Naive thymus-derived CD8-positive, alpha-beta T cell (primary cell): Measurements from ENCODE around the gene CCNE1. TPM values are rescaled to one million over a fixed set of nuclear protein-coding genes. Genes with fewer than 3 reads are reported as not detected.

Experiments used
- ATAC-seq, 2 donors: fragments of 150-1000 bp; cut with Tn5 transposase in 1 of 2; sonication (Bioruptor Pico), chemical (Tn5 transposase) in 1 of 2; 1 replicate in 1 of 2; 2 replicates in 1 of 2; pipeline ENCODE4 v1.10.0; 2021; ENCODE audit warnings: mild to moderate bottlenecking in 2 of 2, moderate library complexity in 2 of 2
- POLR2A ChIA-PET: fragments of 350-600 bp; sonication (Branson Sonifier 250); formaldehyde crosslinking; loops from one replicate; lab custom pipeline; 2021; ENCODE audit warnings: antibody characterized with exemption; lab: Charles Lee
- DNase-seq, 10 donors: peaks; one replicate each; pipeline versions ENCODE4 v3.0.0 to v3.0.0-alpha.2; 2020 to 2022
- H3K27ac Mint-ChIP-seq, 10 donors: one replicate each; pipeline ENCODE4 v1.8.0; 2020 to 2022; ENCODE audit warnings: mild to moderate bottlenecking in 10 of 10, mixed read lengths in 10 of 10, moderate library complexity in 4 of 10, inconsistent platforms in 1 of 10
- H3K27me3 Mint-ChIP-seq, 5 donors: one replicate each; pipeline ENCODE4 v1.8.0; 2021 to 2022; ENCODE audit warnings: mixed read lengths in 5 of 5
- H3K36me3 Mint-ChIP-seq, 3 donors: one replicate each; pipeline ENCODE4 v1.8.0; 2020 to 2022; ENCODE audit warnings: mixed read lengths in 3 of 3, mild to moderate bottlenecking in 2 of 3, inconsistent platforms in 1 of 3
- H3K4me1 Mint-ChIP-seq, 4 donors: one replicate each; pipeline ENCODE4 v1.8.0; 2021 to 2022; ENCODE audit warnings: mixed read lengths in 4 of 4
- H3K4me3 Mint-ChIP-seq, 10 donors: one replicate each; pipeline ENCODE4 v1.8.0; 2020 to 2022; ENCODE audit warnings: mild to moderate bottlenecking in 10 of 10, mixed read lengths in 10 of 10, moderate library complexity in 6 of 10, inconsistent platforms in 1 of 10
- H3K9me3 Mint-ChIP-seq, 9 donors: one replicate each; pipeline ENCODE4 v1.8.0; 2020 to 2022; ENCODE audit warnings: mixed read lengths in 9 of 9, mild to moderate bottlenecking in 3 of 9, inconsistent platforms in 1 of 9, moderate library complexity in 1 of 9
- polyA plus RNA-seq, 3 donors: library from polyadenylated mRNA; unstranded; fragments of 300-500 nt; fragmentation: Illumina TruSeq; gene quantifications; one replicate each; pipeline ENCODE4 v1.2.3, GENCODE V29; 2021
- total RNA-seq, 8 experiments: library from RNA in 2 of 8; stranded (reverse) in 2 of 8; gene quantifications; one replicate each; pipeline ENCODE4 v1.2.3 and lab custom pipeline; 2021 to 2026

The CCNE1 gene
- total and polyA plus RNA-seq, 5 experiments from 2014 or later = 1.5 to 8.8 (median 3.7) TPM

- peak overlapping the region; percentile 73 to 94 (median 83) for H3K4me3 Mint-ChIP-seq
- DNase-seq = peak; percentile 43 to 90 (median 74)
- peaks cover 0 to 3% (median 0%) of the 10 kb centered on the region in 9 donors for H3K9me3 Mint-ChIP-seq
- H3K4me1 Mint-ChIP-seq = peaks cover 15 to 59% (median 46%) of the 10 kb centered on the region in 4 donors
- H3K27me3 Mint-ChIP-seq = peaks cover 0 to 3% (median 0%) of the 10 kb centered on the region in 5 donors
- peak overlapping the region; percentile 95 to 100 (median 99) for H3K27ac Mint-ChIP-seq
- POLR2A ChIA-PET = interaction anchor here (0.5 to 8.5 kb wide), 10 partner anchors 9 to 225 kb away, joined by 3 to 118 read pairs (median 5); partner anchors contain the start of genes CCNE1, POP4 and URI1
- peak; percentile 98 to 99 for ATAC-seq
- H3K36me3 Mint-ChIP-seq = no peaks in the 10 kb centered on the region
Measured at GRCh38 chr19:29831041-29831548, 19.3 kb downstream of the CCNE1 start.

- peaks cover 15 to 64% (median 48%) of the 10 kb centered on the region in 4 donors for H3K4me1 Mint-ChIP-seq
- DNase-seq = no peak
- H3K4me3 Mint-ChIP-seq = peak overlapping the region; percentile 73 to 94 (median 83)
- no peaks in the 10 kb centered on the region for H3K36me3 Mint-ChIP-seq
- peaks cover 0 to 3% (median 0%) of the 10 kb centered on the region in 5 donors for H3K27me3 Mint-ChIP-seq
- peak overlapping the region; percentile 95 to 100 (median 99) for H3K27ac Mint-ChIP-seq
- POLR2A ChIA-PET = interaction anchor here (0.5 to 8.5 kb wide), 10 partner anchors 10 to 226 kb away, joined by 3 to 118 read pairs (median 5); partner anchors contain the start of genes CCNE1, POP4 and URI1
- ATAC-seq = no peak
- H3K9me3 Mint-ChIP-seq = peaks cover 0 to 3% (median 0%) of the 10 kb centered on the region in 9 donors
Measured at GRCh38 chr19:29831686-29832085, 19.9 kb downstream of the CCNE1 start.

- Mint-ChIP-seq H3K27ac (peak overlapping the region in 9 of 10 donors; percentile 78 to 100 (median 96)), H3K4me3 (peak overlapping the region in 3 of 10 donors; percentile 14 to 39 (median 26)), H3K9me3 (peaks cover 0 to 3% (median 0%) of the 10 kb centered on the region in 9 donors), H3K27me3 (peaks cover 0 to 3% (median 0%) of the 10 kb centered on the region in 5 donors), H3K36me3 (no peaks in the 10 kb centered on the region), H3K4me1 (peaks cover 20 to 75% (median 59%) of the 10 kb centered on the region in 4 donors)
- ATAC-seq (no peak), DNase-seq (no peak)
- POLR2A ChIA-PET = interaction anchor here (1.3 to 8.5 kb wide), 3 partner anchors 11 to 227 kb away, joined by 3 to 118 read pairs (median 3); partner anchors contain the start of gene POP4
Measured at GRCh38 chr19:29832801-29833200, 21.0 kb downstream of the CCNE1 start.

- DNase-seq = no peak
- H3K27me3 Mint-ChIP-seq = peaks cover 0 to 3% (median 0%) of the 10 kb centered on the region in 5 donors
- POLR2A ChIA-PET = interaction anchor here (8.5 kb wide), 1 partner anchor 10 kb away, joined by 118 read pairs; no protein-coding TSS in a partner anchor
- H3K9me3 Mint-ChIP-seq = peaks cover 0 to 3% (median 0%) of the 10 kb centered on the region in 9 donors
- H3K4me3 Mint-ChIP-seq = peak overlapping the region in 3 of 10 donors; percentile 4 to 26 (median 9)
- peaks cover 20 to 78% (median 62%) of the 10 kb centered on the region in 4 donors for H3K4me1 Mint-ChIP-seq
- peak overlapping the region; percentile 65 to 99 (median 82) for H3K27ac Mint-ChIP-seq
- no peak for ATAC-seq
- no peaks in the 10 kb centered on the region for H3K36me3 Mint-ChIP-seq
Measured at GRCh38 chr19:29833614-29834261, 21.9 kb downstream of the CCNE1 start.

- Mint-ChIP-seq H3K9me3 (peaks cover 0 to 3% (median 0%) of the 10 kb centered on the region in 9 donors), H3K27ac (peak overlapping the region in 8 of 10 donors; percentile 24 to 92 (median 54)), H3K4me1 (peaks cover 22 to 72% (median 60%) of the 10 kb centered on the region in 4 donors), H3K27me3 (peaks cover 0 to 3% (median 0%) of the 10 kb centered on the region in 5 donors), H3K36me3 (no peaks in the 10 kb centered on the region), H3K4me3 (peak overlapping the region in 5 of 10 donors; percentile 3 to 56 (median 12))
- DNase-seq (no peak), ATAC-seq (no peak)
- POLR2A ChIA-PET = interaction anchor here (0.5 to 8.5 kb wide), 4 partner anchors 9 to 42 kb away, joined by 3 to 118 read pairs (median 6); no protein-coding TSS in a partner anchor
Measured at GRCh38 chr19:29834991-29835846, 23.4 kb downstream of the CCNE1 start.

- Mint-ChIP-seq H3K4me3 (peak overlapping the region in 2 of 10 donors; percentile 70 to 89), H3K27ac (peak overlapping the region in 9 of 10 donors; percentile 40 to 99 (median 97)), H3K4me1 (peaks cover 14 to 60% (median 48%) of the 10 kb centered on the region in 4 donors), H3K27me3 (peaks cover 0 to 6% (median 0%) of the 10 kb centered on the region in 5 donors), H3K9me3 (peaks cover 0 to under 1% (median 0%) of the 10 kb centered on the region in 9 donors), H3K36me3 (no peaks in the 10 kb centered on the region)
- no peak for ATAC-seq
- DNase-seq = no peak
- POLR2A ChIA-PET = interaction anchor here (0.6 to 8.5 kb wide), 3 partner anchors 7 to 22 kb away, joined by 3 to 118 read pairs (median 5); no protein-coding TSS in a partner anchor
Measured at GRCh38 chr19:29836409-29836825, 24.6 kb downstream of the CCNE1 start.

- ATAC-seq = peak; percentile 98 to 99
- Mint-ChIP-seq H3K4me1 (peaks cover 15 to 49% (median 40%) of the 10 kb centered on the region in 4 donors), H3K27me3 (peaks cover 0 to 6% (median 0%) of the 10 kb centered on the region in 5 donors)
Measured at GRCh38 chr19:29837448-29837981, 25.7 kb downstream of the CCNE1 start.

GRCh38 chr19:29837996-29838395 is 26.2 kb downstream of the CCNE1 start:
- H3K9me3 Mint-ChIP-seq = no peaks in the 10 kb centered on the region
- POLR2A ChIA-PET = interaction anchor here (1.1 to 1.5 kb wide), 4 partner anchors 9 to 28 kb away, joined by 3 to 16 read pairs (median 5); no protein-coding TSS in a partner anchor
- peak overlapping the region in 3 of 10 donors; percentile 10 to 70 (median 69) for H3K4me3 Mint-ChIP-seq
- H3K4me1 Mint-ChIP-seq = peaks cover 15 to 45% (median 36%) of the 10 kb centered on the region in 4 donors
- ATAC-seq (no peak), DNase-seq (no peak)
- peaks cover 0 to 6% (median 0%) of the 10 kb centered on the region in 5 donors for H3K27me3 Mint-ChIP-seq
- peak overlapping the region; percentile 89 to 99 (median 97) for H3K27ac Mint-ChIP-seq
- H3K36me3 Mint-ChIP-seq = no peaks in the 10 kb centered on the region

More at GRCh38 chr19:29837448-29837981, 25.7 kb downstream of the CCNE1 start:
- H3K27ac Mint-ChIP-seq = peak overlapping the region; percentile 89 to 99 (median 97)
- POLR2A ChIA-PET = interaction anchor here (1.1 to 1.5 kb wide), 3 partner anchors 8 to 27 kb away, joined by 5 to 16 read pairs (median 5); no protein-coding TSS in a partner anchor
- H3K9me3 Mint-ChIP-seq = no peaks in the 10 kb centered on the region
- no peaks in the 10 kb centered on the region for H3K36me3 Mint-ChIP-seq
- peak in 8 of 10 donors; percentile 48 to 81 (median 54) for DNase-seq
- H3K4me3 Mint-ChIP-seq = peak overlapping the region; percentile 60 to 89 (median 80)

GRCh38 chr19:29840066-29840950 is 28.5 kb downstream of the CCNE1 start:
- POLR2A ChIA-PET = no interaction called here
- ATAC-seq (no peak), DNase-seq (no peak)
- Mint-ChIP-seq H3K27me3 (peaks cover 0 to 6% (median 0%) of the 10 kb centered on the region in 5 donors), H3K9me3 (no peaks in the 10 kb centered on the region), H3K4me1 (peaks cover 13 to 29% (median 23%) of the 10 kb centered on the region in 4 donors), H3K27ac (peak overlapping the region in 7 of 10 donors; percentile 4 to 62 (median 41)), H3K4me3 (no peak overlapping the region), H3K36me3 (no peaks in the 10 kb centered on the region)

GRCh38 chr19:29841209-29841558 is 29.4 kb downstream of the CCNE1 start:
- DNase-seq = no peak
- ATAC-seq = no peak
- peaks cover 0 to 5% (median 0%) of the 10 kb centered on the region in 5 donors for H3K27me3 Mint-ChIP-seq
- peak overlapping the region in 3 of 10 donors; percentile 22 to 62 (median 50) for H3K27ac Mint-ChIP-seq
- POLR2A ChIA-PET = interaction anchor here (0.6 to 5.6 kb wide), 2 partner anchors 9 to 25 kb away, joined by 6 to 118 read pairs; no protein-coding TSS in a partner anchor
- H3K9me3 Mint-ChIP-seq = no peaks in the 10 kb centered on the region
- H3K4me3 Mint-ChIP-seq = no peak overlapping the region
- peaks cover 19 to 31% (median 28%) of the 10 kb centered on the region in 4 donors for H3K4me1 Mint-ChIP-seq
- H3K36me3 Mint-ChIP-seq = no peaks in the 10 kb centered on the region
